GM06990 (cell line): ENCODE measurements around the gene ST6GAL1.

Experiments used
- DNase-seq: peaks from one replicate; pipeline ENCODE4 v3.0.0-alpha.2; 2011; ENCODE audit not compliant: insufficient read length; ENCODE audit errors: extremely low read depth
- H3K27me3 ChIP-seq: replicated peaks from 2 replicates; pipeline ENCODE4 v1.6.0; 2011; ENCODE audit warnings: low read length; ENCODE audit not compliant: control insufficient read depth, insufficient read depth
- H3K36me3 ChIP-seq: 2 replicates; pipeline ENCODE4 v1.5.1; 2011; ENCODE audit warnings: low read length; ENCODE audit not compliant: control insufficient read depth, insufficient read depth
- H3K4me3 ChIP-seq: replicated peaks from 2 replicates; pipeline ENCODE4 v1.5.1; 2011; ENCODE audit warnings: low read depth, mild to moderate bottlenecking, control low read depth, low read length
- TF ChIP-seq, protein P1 (sequence below): IDR thresholded peaks from 2 replicates; pipeline ENCODE4 v1.5.1; 2011; ENCODE audit warnings: low read length, control low read depth, mild to moderate bottlenecking, inconsistent platforms; ENCODE audit not compliant: insufficient read depth, poor library complexity, severe bottlenecking

ST6GAL1 gene

DNA sequence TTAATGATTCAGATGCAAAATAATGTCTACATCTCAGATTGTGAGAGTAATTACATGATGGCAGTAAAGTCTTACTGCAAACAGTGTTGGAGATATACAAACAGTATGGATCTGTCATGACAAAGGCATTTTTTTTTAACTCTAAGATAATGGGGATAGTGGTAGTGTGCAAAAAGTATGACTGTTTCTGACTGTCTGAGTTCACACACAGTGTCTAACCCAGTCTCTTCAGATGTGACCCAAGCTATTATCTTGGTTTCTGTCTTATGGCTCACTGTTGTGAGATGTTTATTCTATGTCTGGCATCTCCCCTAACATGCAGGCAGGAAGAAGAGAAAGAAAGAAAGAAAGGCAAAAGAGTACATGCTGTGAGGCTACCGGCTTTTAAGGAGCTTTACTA, 191.9 kb downstream of the ST6GAL1 start:
- TF ChIP-seq, protein P1, sequence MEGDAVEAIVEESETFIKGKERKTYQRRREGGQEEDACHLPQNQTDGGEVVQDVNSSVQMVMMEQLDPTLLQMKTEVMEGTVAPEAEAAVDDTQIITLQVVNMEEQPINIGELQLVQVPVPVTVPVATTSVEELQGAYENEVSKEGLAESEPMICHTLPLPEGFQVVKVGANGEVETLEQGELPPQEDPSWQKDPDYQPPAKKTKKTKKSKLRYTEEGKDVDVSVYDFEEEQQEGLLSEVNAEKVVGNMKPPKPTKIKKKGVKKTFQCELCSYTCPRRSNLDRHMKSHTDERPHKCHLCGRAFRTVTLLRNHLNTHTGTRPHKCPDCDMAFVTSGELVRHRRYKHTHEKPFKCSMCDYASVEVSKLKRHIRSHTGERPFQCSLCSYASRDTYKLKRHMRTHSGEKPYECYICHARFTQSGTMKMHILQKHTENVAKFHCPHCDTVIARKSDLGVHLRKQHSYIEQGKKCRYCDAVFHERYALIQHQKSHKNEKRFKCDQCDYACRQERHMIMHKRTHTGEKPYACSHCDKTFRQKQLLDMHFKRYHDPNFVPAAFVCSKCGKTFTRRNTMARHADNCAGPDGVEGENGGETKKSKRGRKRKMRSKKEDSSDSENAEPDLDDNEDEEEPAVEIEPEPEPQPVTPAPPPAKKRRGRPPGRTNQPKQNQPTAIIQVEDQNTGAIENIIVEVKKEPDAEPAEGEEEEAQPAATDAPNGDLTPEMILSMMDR, result no peak
- Histone ChIP-seq H3K27me3 (no peaks in the 10 kb centered on the region), H3K4me3 (no peak overlapping the region), H3K36me3 (peaks cover 2% of the 10 kb centered on the region; the same call in 1 of the 2 replicates)
- DNase-seq, result no peak

DNA sequence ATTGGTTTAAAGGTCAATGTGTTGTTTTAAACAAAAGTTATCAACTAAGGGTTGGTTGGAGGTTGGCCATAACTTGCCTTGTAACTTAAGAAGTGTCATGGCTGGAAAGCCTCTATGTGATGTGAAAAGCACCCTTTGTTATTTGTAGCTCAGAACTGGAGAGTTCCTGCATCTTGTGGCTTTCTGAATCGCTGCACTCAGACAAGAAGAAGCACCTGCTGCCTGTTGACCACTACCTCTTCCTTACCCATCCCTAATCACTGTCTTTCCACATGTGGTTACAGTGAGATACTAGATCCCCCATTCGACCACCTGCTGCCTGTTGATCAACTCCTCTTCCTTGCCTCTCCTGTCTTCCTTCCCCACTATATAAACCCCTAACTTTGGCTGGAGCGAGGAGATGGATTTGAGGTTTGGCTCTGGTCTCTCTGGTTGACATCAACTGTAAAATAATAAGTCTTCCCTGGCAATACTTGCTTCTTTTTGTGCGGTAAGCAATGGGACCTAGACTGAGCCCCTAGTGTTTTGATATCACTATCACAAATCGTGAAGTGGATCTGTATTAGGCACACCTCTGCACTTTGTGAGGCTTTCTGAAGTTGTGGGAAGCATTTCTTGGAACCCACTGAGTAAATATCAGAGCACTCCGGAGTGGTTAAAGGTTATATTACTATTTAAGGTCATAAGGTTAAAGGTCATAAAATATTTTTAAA, 195.1 kb downstream of the ST6GAL1 start:
- peak; percentile 53 for DNase-seq
- Histone ChIP-seq H3K27me3 (no peaks in the 10 kb centered on the region), H3K4me3 (no peak overlapping the region), H3K36me3 (peaks cover 2% of the 10 kb centered on the region; the same call in 1 of the 2 replicates)
- TF ChIP-seq, protein P1, result no peak
